ENCODE measurements around the gene KCND3.

DNA sequence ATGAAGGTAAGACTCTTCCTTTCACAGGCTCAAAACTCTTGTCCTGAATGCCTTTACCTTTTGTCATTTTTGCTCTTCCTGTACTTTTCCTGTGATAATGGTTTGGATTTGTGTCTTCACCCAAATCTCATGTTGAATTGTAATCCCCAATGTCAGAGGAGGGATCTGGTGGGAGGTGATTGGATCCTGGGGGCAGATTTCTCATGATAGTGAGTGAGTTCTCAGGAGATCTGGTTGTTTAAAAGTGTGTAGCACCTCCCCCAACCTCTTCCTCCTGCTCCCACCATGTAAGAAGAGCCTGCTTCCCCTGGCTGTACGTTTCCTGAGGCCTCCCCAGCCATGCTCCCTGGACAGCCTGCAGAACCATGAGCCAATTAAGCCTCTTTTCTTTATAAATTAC lies 158.3 kb downstream of the KCND3 start:
- TF ChIP-seq, protein P1, sequence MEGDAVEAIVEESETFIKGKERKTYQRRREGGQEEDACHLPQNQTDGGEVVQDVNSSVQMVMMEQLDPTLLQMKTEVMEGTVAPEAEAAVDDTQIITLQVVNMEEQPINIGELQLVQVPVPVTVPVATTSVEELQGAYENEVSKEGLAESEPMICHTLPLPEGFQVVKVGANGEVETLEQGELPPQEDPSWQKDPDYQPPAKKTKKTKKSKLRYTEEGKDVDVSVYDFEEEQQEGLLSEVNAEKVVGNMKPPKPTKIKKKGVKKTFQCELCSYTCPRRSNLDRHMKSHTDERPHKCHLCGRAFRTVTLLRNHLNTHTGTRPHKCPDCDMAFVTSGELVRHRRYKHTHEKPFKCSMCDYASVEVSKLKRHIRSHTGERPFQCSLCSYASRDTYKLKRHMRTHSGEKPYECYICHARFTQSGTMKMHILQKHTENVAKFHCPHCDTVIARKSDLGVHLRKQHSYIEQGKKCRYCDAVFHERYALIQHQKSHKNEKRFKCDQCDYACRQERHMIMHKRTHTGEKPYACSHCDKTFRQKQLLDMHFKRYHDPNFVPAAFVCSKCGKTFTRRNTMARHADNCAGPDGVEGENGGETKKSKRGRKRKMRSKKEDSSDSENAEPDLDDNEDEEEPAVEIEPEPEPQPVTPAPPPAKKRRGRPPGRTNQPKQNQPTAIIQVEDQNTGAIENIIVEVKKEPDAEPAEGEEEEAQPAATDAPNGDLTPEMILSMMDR (IDR thresholded peaks at IDR 0.05): no peak
- TF ChIP-seq POLR2A (IDR thresholded peaks at IDR 0.05): no peak
